ENCODE measurements around the gene CDKN2B-AS1.

CDKN2B-AS1 gene

GRCh38 chr9:22008384-22008716 is 13.8 kb downstream of the CDKN2B-AS1 start:
- DNase-seq: no peak

DNA sequence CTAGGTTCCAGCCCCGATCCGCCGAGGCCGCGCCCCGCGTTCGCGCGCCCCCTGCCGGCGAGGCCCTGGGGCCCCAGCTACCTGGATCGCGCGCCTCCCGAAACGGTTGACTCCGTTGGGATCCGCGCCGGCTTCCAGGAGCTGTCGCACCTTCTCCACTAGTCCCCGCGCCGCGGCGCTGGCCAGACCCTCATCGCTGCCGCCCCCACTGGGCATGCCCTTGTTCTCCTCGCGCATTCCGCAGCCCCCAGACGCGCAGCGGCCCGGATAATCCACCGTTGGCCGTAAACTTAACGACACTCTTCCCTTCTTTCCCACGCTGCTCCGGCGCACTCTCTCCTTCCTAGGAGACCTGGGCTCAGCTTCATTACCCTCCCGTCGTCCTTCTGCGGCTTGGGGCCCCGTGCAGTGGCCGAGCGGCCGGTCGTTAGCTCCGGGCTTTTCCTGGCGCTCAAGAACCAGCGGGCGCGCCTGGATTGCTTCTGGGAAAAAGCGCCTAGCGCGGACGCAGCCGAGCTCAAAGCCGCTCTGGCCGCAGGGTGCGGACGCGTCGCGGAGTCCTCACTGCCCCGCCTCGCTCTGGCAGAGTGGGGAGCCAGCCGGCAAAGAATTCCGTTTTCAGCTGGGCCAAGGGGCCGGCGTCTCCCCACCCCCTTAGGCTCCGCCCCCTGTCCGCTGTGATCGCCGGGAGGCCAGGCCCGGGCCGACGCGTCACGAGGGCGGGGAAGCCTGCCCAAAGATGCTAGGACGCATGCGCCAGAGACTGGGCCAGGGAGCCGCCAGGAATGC is 14.3 kb downstream of the CDKN2B-AS1 start, which contains the start of gene CDKN2B:
CDKN2B (minus strand) TSS at position 589 of the 789 bp plus-strand sequence; CDS start at position 237, 352 bp downstream.
- peak; percentile 42 for DNase-seq

GRCh38 chr9:22009506-22009867 is 14.9 kb downstream of the CDKN2B-AS1 start:
- no peak for DNase-seq

- DNase-seq: no peak
Observed at GRCh38 chr9:22010866-22011625, 16.5 kb downstream of the CDKN2B-AS1 start.

- no peak for DNase-seq
Observed at GRCh38 chr9:22022396-22022795, 27.8 kb downstream of the CDKN2B-AS1 start.

GRCh38 chr9:22026696-22027095 is 32.1 kb downstream of the CDKN2B-AS1 start:
- no peak for DNase-seq

DNA sequence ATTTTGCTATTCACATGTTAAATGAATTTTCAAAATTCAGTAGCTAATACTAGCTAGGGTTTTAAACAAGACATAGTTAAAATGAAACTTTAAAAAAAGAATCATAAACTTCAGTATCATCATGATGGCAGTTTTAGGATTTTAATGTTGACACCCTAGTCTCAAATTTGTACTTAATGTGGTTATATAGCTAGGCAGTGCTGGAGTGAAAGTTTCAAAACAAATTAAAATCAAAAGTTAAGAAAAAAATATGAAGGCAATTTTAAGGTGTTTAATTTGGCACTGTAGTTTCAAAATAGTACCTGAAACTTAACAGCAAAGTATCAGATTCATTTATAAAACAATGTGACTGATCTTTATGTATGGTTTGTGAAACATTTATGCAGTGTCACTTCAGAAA is 33.8 kb downstream of the CDKN2B-AS1 start:
- no peak for DNase-seq

DNA sequence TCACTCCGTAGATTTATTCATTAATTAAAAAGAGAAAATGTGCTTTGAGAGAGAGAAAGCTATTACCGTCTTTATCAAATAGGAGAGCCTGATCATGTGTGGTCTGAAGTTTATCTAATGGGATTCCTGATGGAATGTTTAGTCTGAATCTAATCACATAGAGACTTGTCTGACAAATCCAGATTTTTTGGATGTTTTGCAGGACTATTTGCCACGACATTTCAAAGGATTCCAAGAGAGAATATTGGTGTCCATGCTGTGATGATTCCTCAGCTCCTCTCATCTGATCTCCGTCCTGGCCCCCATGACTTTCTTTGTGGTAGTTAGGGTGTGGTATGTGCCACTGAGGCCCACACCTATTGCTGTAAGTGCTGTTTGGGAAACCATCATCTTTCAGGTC is 34.6 kb downstream of the CDKN2B-AS1 start:
- DNase-seq: no peak

- DNase-seq: no peak
Observed at GRCh38 chr9:22030101-22030598, 35.6 kb downstream of the CDKN2B-AS1 start.

DNA sequence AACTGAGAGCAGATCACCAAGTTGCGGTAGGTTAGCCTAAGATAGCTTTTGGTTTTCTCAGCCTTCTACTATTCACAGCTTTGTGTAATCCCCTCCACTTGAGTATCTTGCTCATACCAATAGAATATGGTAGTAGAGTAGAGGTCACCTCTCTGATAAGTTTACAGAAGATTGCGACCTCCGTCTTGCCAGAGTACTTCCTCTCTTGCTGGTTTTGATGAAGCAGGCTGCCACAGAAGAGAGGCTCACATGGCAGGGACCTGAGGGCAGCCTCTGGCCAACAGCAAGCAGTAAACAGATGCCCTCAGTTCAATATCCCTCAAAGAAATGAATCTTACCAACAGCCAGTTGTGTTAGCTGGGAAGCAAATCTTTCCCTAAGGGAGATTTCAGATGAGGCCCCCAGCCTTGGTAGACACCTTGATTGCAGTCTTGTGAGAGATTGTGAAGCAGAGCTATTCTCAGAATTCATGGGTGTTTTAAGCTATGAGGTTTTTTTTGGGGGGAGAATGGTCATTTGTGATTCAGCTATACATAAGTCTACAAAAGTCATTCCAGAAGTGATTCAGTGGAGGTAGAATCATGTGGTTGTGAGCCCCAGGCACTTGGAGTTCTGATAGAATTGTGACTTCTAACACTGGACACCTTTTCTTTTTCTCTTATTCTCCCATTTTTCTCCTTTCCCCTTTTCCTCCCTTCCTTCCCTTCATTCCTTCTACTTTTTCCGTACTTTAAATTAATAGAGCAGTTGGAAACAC is 37.2 kb downstream of the CDKN2B-AS1 start:
- DNase-seq: no peak

- DNase-seq: no peak
Observed at GRCh38 chr9:22033012-22033630, 38.5 kb downstream of the CDKN2B-AS1 start.

DNA sequence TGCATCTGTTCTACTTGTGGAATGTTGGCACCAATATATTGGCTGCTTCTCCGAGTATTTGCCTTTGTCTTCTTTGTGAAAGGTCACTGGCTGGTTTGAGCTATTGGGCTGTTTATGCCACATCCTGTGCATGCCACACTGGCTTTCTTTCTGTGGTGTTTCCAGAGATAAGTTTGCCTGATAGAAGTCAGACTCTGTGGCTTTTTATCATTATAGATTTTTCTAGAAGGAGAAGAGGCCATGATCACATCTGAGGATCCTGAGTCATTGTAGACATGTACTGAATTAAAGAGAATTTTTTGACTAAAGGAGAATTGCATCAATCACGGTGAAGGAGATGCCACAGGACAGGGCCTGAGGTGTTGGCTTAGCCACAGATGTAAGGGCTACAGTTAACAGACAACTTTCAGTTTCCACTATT is 41.0 kb downstream of the CDKN2B-AS1 start:
- no peak for DNase-seq

- no peak for DNase-seq
Observed at GRCh38 chr9:22036866-22037626, 42.5 kb downstream of the CDKN2B-AS1 start.

- no peak for DNase-seq
Observed at GRCh38 chr9:22037954-22038690, 43.5 kb downstream of the CDKN2B-AS1 start.

DNA sequence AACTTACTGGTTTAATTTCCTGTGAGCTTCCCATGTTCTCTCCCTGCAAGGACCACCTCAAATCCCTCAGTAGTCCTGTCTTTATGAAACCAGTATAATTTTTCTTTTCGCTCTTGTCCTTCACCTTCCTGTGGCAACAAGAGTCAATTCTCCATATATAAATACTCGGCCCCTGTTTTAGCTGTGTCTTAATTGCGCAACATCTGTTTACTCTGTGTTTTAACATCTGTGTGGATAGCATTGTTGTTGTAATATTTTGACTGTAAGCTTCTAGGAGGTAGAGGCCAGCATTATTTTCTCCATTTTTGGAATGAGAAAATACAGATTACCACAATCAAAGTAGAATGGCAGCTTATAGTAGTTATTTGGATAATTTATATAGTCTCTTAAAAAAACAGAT is 44.7 kb downstream of the CDKN2B-AS1 start:
- DNase-seq: no peak

DNA sequence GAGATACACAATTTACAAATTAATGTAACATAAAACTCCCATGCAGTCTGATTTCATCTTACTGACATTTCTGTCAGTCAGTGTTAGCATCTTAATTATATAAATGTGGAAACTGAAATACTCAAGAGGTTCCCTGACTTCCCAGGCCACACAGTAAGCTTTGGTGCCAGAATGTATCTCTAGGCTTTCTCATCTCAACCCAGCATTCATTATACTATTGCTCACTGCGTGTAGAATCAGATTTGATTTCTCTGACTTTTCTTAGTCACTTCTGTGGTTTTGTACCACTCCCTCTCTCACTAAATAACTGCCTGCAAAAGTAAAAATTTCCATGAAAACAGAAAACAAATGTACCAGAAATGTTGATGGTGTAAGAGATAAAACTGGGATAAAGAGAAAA is 46.2 kb downstream of the CDKN2B-AS1 start:
- DNase-seq: no peak

- no peak for DNase-seq
Observed at GRCh38 chr9:22041344-22041743, 46.8 kb downstream of the CDKN2B-AS1 start.

DNA sequence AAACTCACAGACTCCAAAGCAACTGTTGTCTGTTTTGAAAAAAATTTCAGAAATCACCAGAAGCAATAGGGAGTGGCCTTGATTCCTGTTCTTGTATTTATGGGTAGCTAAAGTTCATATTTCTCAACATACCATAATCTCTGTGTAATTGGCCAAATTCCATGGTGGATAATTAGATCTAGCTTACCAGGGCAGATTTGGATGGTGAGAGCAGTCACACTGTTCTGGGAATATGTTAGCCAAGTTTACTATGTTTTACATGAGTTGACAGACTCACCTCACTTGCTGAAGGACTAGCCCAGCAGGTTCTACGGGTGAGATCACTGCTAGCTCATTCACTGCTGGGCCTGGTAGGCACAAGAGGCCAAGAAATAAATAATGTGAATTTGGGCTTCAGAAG is 47.2 kb downstream of the CDKN2B-AS1 start:
- no peak for DNase-seq

GRCh38 chr9:22043928-22044327 is 49.3 kb downstream of the CDKN2B-AS1 start:
- DNase-seq: no peak

- DNase-seq: no peak
Observed at GRCh38 chr9:22044583-22044982, 50.0 kb downstream of the CDKN2B-AS1 start.

DNA sequence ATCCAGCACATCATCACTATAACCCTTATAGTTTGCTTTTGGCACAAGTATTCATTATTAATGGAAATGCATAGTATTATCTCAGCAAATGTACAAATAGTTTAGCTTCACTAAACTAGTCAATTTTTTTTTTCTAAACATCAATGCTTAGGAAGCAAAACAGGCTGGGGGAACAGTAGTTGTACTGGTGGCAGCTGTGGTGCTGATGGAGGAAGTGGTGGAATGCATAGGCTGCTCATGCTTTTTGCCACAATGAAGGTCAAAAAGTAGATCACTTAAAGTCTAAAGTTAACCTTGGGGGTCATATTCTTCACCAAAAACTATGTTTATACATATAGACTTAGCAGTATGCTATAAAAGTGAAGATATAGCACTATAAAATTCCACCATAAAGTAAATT is 50.8 kb downstream of the CDKN2B-AS1 start:
- DNase-seq: no peak

Measured in activated gamma-delta T cell (primary cell).